ENCODE data around the gene ARMC8. TPM values are rescaled to one million over a fixed set of nuclear protein-coding genes. Genes with fewer than 3 reads are reported as not detected.

Gene ARMC8
- total and polyA plus RNA-seq, 2 of the 8 experiments (the other 6 are each of a cell fraction or from before 2014, with no cell fraction given): 47.3 to 58.5 TPM

GRCh38 chr3:138289260-138289659, 102.2 kb downstream of the ARMC8 start:
- H4K20me1 ChIP-seq (replicated peaks in 1 of 2; ENCODE audit: control insufficient read depth in 1 of 2, insufficient read depth in 2 of 2, low read length in 2 of 2): no peaks in the 10 kb centered on the region
- no peak overlapping the region for H3K14ac ChIP-seq (ENCODE audit: insufficient read length)
- H4K91ac ChIP-seq (replicated peaks; ENCODE audit: insufficient read length, low read length): no peak overlapping the region
- H3K4me3 ChIP-seq (ENCODE audit: extremely low read depth in 1 of 4, insufficient read depth in 2 of 4, low read depth in 3 of 4, low read length in 4 of 4): no peak overlapping the region
- no peak overlapping the region for H2BK20ac ChIP-seq (ENCODE audit: low read length)
- no peak overlapping the region for H2BK5ac ChIP-seq (ENCODE audit: low read depth, low read length)
- no peaks in the 10 kb centered on the region for H3K23me2 ChIP-seq (ENCODE audit: low read depth, low read length)
- no peak overlapping the region for H4K5ac ChIP-seq (ENCODE audit: insufficient read length, low read depth, low read length)
- no peak overlapping the region for H3K4me2 ChIP-seq (ENCODE audit: insufficient read depth in 1 of 2, low read depth in 2 of 2, low read length in 2 of 2)
- WGBS, 2 experiments (ENCODE audit: extremely low coverage in 1 of 2, insufficient coverage in 1 of 2, insufficient read length in 1 of 2, insufficient replicate concordance in 2 of 2, low coverage in 1 of 2, low lambda C conversion rate in 2 of 2, missing lambda C conversion rate in 1 of 2): 96% methylated on average over 2 of the region's 2 CpGs; no CpG with 5 or more reads in 1 of the 2 experiments
- no peak overlapping the region for H3K56ac ChIP-seq (replicated peaks; ENCODE audit: insufficient read length, low read depth, low read length)
- H2BK120ac ChIP-seq (replicated peaks; ENCODE audit: low read depth, low read length): no peak overlapping the region
- H3K9ac ChIP-seq (replicated peaks in 1 of 4; ENCODE audit: extremely low read depth in 1 of 4, low read depth in 3 of 4, low read length in 3 of 4): peak overlapping the region in 1 of 4 experiments; percentile 21; a peak in 1 of 7 replicates
- no peak overlapping the region for H3K4ac ChIP-seq (replicated peaks; ENCODE audit: insufficient read length, low read depth, low read length)
- FAIRE-seq: no peak
- no peak overlapping the region for H2AFZ ChIP-seq (ENCODE audit: low read length)
- no peaks in the 10 kb centered on the region for H3K79me1 ChIP-seq (ENCODE audit: low read depth, low read length)
- DNase-seq (ENCODE audit: low read depth in 1 of 2, low spot score in 2 of 2): no peak
- H2BK15ac ChIP-seq (ENCODE audit: low read length): no peak overlapping the region
- no peak overlapping the region for H2BK12ac ChIP-seq (ENCODE audit: low read depth, low read length)
- no peaks in the 10 kb centered on the region for H3K4me1 ChIP-seq (replicated peaks in 1 of 4; ENCODE audit: control insufficient read depth in 3 of 4, insufficient read depth in 4 of 4, low read length in 3 of 4)
- H4K8ac ChIP-seq (ENCODE audit: extremely low read depth, insufficient read depth, low read length): no peak overlapping the region
- no peak overlapping the region for H3K23ac ChIP-seq (ENCODE audit: insufficient read length)
- H3K27ac ChIP-seq (ENCODE audit: low read depth, low read length): no peak overlapping the region
- H3K27me3 ChIP-seq (replicated peaks in 1 of 4; ENCODE audit: control insufficient read depth in 3 of 4, extremely low read depth in 1 of 4, insufficient read depth in 3 of 4, low read length in 3 of 4): no peaks in the 10 kb centered on the region
- no peak overlapping the region for H2AK5ac ChIP-seq (ENCODE audit: low read depth, low read length)
- ChIA-PET POLR2A (ENCODE audit: partially characterized antibody) (no interaction called here), CTCF (ENCODE audit: partially characterized antibody) (no interaction called here)
- H3K79me2 ChIP-seq (ENCODE audit: control insufficient read depth in 1 of 2, insufficient read depth in 2 of 2, low read length in 2 of 2): no peaks in the 10 kb centered on the region
- peaks cover 7 to 37% (median 22%) of the 10 kb centered on the region in 4 experiments; a peak in 5 of 8 replicates for H3K36me3 ChIP-seq (ENCODE audit: control insufficient read depth in 2 of 4, insufficient read depth in 4 of 4, low read length in 3 of 4)
- H3K9me3 ChIP-seq (ENCODE audit: insufficient read depth in 2 of 2, low read depth in 1 of 2, low read length in 1 of 2): no peaks in the 10 kb centered on the region
- H3K18ac ChIP-seq (ENCODE audit: extremely low read depth, low read length): no peak overlapping the region
- no peak for TF ChIP-seq ASH2L (IDR thresholded peaks at IDR 0.05; ENCODE audit: low read length)

All from H1 (cell line).